Osteoblast (primary cell): Measurements from ENCODE around the gene TUBA1B. TPM values are rescaled to one million over a fixed set of nuclear protein-coding genes. Genes with fewer than 3 reads are reported as not detected.
"Not testable (repeated sequence)": the region's sequence is repeated elsewhere in the genome, so short reads cannot be mapped to it uniquely, and the experiment has no call there.

ENCODE experiments used
- DNase-seq: peaks from one replicate; pipeline ENCODE4 v3.0.0; 2011; ENCODE audit warnings: low spot score, mixed read lengths; ENCODE audit not compliant: insufficient read length; ENCODE audit errors: missing footprints
- H2AFZ ChIP-seq: 2 replicates; pipeline ENCODE4 v1.6.0; 2011; ENCODE audit warnings: mild to moderate bottlenecking, low read length
- H3K27ac ChIP-seq: 2 replicates; pipeline ENCODE4 v1.5.1; 2011; ENCODE audit warnings: mild to moderate bottlenecking, low read depth, low read length, moderate library complexity
- H3K27me3 ChIP-seq: 2 replicates; pipeline ENCODE4 v1.6.0; 2012; ENCODE audit warnings: mild to moderate bottlenecking, control low read depth, inconsistent platforms, low read length, moderate library complexity; ENCODE audit not compliant: insufficient read depth
- H3K36me3 ChIP-seq: 2 replicates; pipeline ENCODE4 v1.5.1; 2011; ENCODE audit warnings: mild to moderate bottlenecking, low read length, control low read depth, moderate library complexity; ENCODE audit not compliant: insufficient read depth
- H3K4me1 ChIP-seq: 2 replicates; pipeline ENCODE4 v1.5.1; 2011; ENCODE audit warnings: mild to moderate bottlenecking, low read length, control low read depth, moderate library complexity; ENCODE audit not compliant: insufficient read depth
- H3K4me2 ChIP-seq: 2 replicates; pipeline ENCODE4 v1.6.0; 2011; ENCODE audit warnings: mild to moderate bottlenecking, low read length; ENCODE audit not compliant: insufficient read depth
- H3K4me3 ChIP-seq: fragments of 200-600 bp; sonication (generic); 3 replicates; pipeline ENCODE4 v1.5.1; 2012; ENCODE audit warnings: mild to moderate bottlenecking, low read length, inconsistent platforms; ENCODE audit not compliant: insufficient read depth
- H3K79me2 ChIP-seq: 2 replicates; pipeline ENCODE4 v1.6.0; 2012; ENCODE audit warnings: mild to moderate bottlenecking, low read length, control low read depth, inconsistent platforms; ENCODE audit not compliant: insufficient read depth
- H3K9me3 ChIP-seq: 2 replicates; pipeline ENCODE4 v1.5.1; 2011; ENCODE audit warnings: low read depth, low read length, control low read depth
- H4K20me1 ChIP-seq: 2 replicates; pipeline ENCODE4 v1.6.0; 2012; ENCODE audit warnings: mild to moderate bottlenecking, low read length, control low read depth; ENCODE audit not compliant: insufficient read depth
- total RNA-seq: library from RNA; depleted of rRNA; stranded (reverse); fragments of >200 nt; gene quantifications from 2 replicates; pipeline ENCODE4 v1.2.3, GENCODE V29; 2012
- TF ChIP-seq, protein P1 (sequence below): IDR thresholded peaks from 2 replicates; pipeline ENCODE4 v1.5.1; 2011; ENCODE audit warnings: mild to moderate bottlenecking, low read depth, low read length, moderate library complexity; ENCODE audit errors: extremely low read depth

TUBA1B gene
- total RNA-seq, 1 donor: 578 TPM

DNA sequence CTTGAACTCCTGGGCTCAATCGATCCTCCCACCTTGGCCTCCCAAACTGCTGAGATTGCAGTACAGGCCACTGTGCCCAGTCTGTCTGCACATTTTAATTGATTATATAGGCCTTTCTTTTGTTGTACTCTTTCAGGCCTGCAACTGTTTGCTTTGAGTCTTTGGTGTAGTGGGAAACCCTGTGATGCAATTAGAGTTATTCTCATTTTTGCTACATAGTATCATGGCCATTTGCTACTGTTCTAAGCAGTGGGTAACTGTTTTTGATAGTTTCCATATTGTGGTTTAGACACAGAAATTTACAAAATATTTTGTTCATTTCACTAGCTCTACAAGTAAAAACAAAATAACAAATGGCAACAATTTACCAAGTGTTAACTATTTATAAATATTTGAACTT, 6.3 kb upstream of the TUBA1B start:
- Histone ChIP-seq H3K9me3 (no peaks in the 10 kb centered on the region), H4K20me1 (no peaks in the 10 kb centered on the region), H3K4me1 (peaks cover 10% of the 10 kb centered on the region), H2AFZ (no peak overlapping the region), H3K27me3 (no peaks in the 10 kb centered on the region), H3K27ac (no peak overlapping the region), H3K4me3 (no peak overlapping the region), H3K4me2 (no peak overlapping the region), H3K79me2 (peaks cover 14% of the 10 kb centered on the region), H3K36me3 (no peaks in the 10 kb centered on the region)
- TF ChIP-seq, protein P1, sequence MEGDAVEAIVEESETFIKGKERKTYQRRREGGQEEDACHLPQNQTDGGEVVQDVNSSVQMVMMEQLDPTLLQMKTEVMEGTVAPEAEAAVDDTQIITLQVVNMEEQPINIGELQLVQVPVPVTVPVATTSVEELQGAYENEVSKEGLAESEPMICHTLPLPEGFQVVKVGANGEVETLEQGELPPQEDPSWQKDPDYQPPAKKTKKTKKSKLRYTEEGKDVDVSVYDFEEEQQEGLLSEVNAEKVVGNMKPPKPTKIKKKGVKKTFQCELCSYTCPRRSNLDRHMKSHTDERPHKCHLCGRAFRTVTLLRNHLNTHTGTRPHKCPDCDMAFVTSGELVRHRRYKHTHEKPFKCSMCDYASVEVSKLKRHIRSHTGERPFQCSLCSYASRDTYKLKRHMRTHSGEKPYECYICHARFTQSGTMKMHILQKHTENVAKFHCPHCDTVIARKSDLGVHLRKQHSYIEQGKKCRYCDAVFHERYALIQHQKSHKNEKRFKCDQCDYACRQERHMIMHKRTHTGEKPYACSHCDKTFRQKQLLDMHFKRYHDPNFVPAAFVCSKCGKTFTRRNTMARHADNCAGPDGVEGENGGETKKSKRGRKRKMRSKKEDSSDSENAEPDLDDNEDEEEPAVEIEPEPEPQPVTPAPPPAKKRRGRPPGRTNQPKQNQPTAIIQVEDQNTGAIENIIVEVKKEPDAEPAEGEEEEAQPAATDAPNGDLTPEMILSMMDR: no peak
- no peak for DNase-seq

DNA sequence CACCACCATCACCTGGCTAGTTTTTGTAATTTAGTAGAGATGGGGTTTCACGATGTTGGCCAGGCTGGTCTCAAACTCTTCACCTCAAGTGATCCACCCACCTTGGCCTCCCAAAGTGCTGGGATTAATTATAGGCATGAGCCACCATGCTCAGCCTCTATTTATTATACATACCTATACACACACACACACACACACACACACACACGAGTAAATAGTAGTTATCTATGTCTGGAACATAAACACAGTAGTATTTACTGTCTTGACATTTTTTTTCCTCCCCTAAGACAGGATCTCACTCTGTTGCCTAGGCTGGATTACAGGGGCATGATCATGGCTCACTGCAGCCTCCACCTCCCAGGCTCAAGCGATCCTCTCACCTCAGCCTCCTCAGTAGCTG, 5.8 kb upstream of the TUBA1B start:
- peaks cover 15% of the 10 kb centered on the region for H3K4me1 ChIP-seq
- not testable (repeated sequence) for H2AFZ ChIP-seq

DNA sequence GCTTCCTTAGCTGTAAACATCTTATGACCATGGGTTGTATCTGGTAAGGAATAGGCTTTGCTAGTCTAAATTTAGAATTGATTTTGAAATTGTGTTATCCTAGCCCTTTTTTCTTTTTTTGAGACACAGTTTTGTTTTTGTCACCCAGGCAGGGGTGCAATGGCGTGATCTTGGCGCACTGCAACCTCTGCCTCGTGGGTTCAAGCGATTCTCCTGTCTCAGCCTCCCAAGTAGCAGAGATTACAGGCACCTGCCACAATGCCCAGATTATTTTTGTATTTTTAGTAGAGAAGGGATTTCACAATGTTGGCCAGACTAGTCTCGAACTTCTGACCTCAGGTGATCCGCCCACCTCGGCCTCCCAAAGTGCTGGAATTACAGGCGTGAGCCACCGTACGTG, 2.4 kb upstream of the TUBA1B start:
- Histone ChIP-seq H3K4me3 (peak overlapping the region; percentile 98), H3K79me2 (peaks cover 45% of the 10 kb centered on the region), H3K27me3 (no peaks in the 10 kb centered on the region), H3K9me3 (no peaks in the 10 kb centered on the region), H2AFZ (peak overlapping the region; percentile 79), H3K27ac (no peak overlapping the region), H4K20me1 (peaks cover 17% of the 10 kb centered on the region), H3K4me2 (peak overlapping the region; percentile 95), H3K4me1 (peaks cover 34% of the 10 kb centered on the region), H3K36me3 (peaks cover 15% of the 10 kb centered on the region)
- DNase-seq: no peak
- TF ChIP-seq, protein P1: no peak

More for the DNA sequence above, 5.8 kb upstream of the TUBA1B start:
- not testable (repeated sequence) for H3K36me3 ChIP-seq, H4K20me1 ChIP-seq, H3K4me2 ChIP-seq, H3K27ac ChIP-seq, H3K27me3 ChIP-seq, DNase-seq, H3K9me3 ChIP-seq, H3K4me3 ChIP-seq
- H3K79me2 ChIP-seq: peaks cover 17% of the 10 kb centered on the region

DNA sequence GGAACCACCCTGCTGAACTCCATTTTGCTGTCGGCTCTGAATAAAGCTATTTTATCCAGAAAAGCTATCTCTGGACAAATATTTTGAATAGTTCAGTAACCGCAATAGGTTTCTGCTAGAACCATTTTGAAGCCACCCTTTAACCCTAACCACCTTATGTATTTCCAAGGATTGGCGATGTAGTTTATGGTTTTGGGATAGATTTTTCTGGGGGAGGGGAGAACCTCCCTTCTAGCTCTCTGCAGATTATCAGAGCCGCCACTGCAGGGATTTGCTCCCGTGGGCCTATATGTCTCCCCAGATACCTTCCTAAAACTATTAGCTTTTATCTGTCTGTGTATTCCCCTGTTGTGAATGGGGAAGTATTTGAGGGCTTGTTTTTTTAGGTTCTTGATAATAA, 1.8 kb upstream of the TUBA1B start:
- peaks cover 15% of the 10 kb centered on the region for H3K36me3 ChIP-seq
- peaks cover 34% of the 10 kb centered on the region for H3K4me1 ChIP-seq
- DNase-seq: no peak
- peak overlapping the region; percentile 37 for H3K27ac ChIP-seq
- H3K79me2 ChIP-seq: peaks cover 45% of the 10 kb centered on the region
- H2AFZ ChIP-seq: peak overlapping the region; percentile 91
- H3K4me2 ChIP-seq: peak overlapping the region; percentile 95
- TF ChIP-seq, protein P1: no peak
- peaks cover 17% of the 10 kb centered on the region for H4K20me1 ChIP-seq
- H3K27me3 ChIP-seq: no peaks in the 10 kb centered on the region
- H3K9me3 ChIP-seq: no peaks in the 10 kb centered on the region
- H3K4me3 ChIP-seq: peak overlapping the region; percentile 98
